ENCODE data around the gene GALNT10.

DNA sequence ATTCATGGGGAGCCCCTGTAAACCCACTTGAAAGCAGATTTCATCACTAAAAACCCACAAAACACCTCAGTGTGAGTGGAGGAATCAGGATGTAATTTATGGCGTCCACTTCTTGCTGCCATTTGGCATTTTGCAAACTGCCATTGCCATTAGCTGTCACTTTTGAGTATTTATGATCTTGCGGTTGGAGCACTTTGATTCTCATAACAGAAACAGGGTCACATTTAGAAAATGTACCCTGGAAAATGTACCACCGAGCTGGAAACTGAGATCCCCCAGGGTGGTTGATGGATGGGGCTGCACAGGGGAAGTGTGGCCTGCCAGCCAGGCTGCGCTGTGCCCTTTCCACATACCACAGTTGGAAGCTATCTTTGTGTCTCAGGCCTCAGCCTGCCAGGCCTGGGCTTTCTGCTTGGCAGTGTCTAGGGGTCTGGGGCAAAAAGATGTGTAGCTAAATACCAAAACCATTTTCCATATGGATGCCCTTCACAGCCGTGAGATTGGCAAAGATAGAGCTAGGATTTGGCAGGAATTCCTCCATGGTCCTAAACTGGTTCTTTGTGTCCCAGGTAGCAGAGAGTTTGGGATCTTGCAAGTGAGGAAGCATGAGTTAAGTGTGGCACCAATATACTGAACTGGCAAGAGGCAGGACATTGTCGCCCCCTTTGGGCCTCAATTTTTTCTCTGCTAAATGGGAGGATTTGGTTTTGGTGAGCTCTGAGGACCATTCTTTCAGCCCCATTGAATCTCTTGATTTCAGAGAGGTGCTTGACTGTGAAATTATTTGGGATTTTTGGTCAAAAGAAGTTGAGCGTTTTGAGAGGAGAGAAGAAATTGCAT, 46.2 kb downstream of the GALNT10 start:
- TF ChIP-seq, protein P1, sequence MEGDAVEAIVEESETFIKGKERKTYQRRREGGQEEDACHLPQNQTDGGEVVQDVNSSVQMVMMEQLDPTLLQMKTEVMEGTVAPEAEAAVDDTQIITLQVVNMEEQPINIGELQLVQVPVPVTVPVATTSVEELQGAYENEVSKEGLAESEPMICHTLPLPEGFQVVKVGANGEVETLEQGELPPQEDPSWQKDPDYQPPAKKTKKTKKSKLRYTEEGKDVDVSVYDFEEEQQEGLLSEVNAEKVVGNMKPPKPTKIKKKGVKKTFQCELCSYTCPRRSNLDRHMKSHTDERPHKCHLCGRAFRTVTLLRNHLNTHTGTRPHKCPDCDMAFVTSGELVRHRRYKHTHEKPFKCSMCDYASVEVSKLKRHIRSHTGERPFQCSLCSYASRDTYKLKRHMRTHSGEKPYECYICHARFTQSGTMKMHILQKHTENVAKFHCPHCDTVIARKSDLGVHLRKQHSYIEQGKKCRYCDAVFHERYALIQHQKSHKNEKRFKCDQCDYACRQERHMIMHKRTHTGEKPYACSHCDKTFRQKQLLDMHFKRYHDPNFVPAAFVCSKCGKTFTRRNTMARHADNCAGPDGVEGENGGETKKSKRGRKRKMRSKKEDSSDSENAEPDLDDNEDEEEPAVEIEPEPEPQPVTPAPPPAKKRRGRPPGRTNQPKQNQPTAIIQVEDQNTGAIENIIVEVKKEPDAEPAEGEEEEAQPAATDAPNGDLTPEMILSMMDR (IDR thresholded peaks at IDR 0.05): no peak
- no peak for TF ChIP-seq POLR2A (IDR thresholded peaks at IDR 0.05)

Measured in body of pancreas (tissue), 4 donors.